HG03457 (cell line): ENCODE data around the gene IFIT1.
"Not testable (repeated sequence)": the region's sequence is repeated elsewhere in the genome, so short reads cannot be mapped to it uniquely, and the experiment has no call there.

Experiments
- ATAC-seq: cut with Tn5 transposase; IDR thresholded peaks from one replicate; pipeline ENCODE4 v1.9.1; 2021; ENCODE audit warnings: moderate number of reproducible peaks; ENCODE audit not compliant: unreplicated experiment

The IFIT1 gene

DNA sequence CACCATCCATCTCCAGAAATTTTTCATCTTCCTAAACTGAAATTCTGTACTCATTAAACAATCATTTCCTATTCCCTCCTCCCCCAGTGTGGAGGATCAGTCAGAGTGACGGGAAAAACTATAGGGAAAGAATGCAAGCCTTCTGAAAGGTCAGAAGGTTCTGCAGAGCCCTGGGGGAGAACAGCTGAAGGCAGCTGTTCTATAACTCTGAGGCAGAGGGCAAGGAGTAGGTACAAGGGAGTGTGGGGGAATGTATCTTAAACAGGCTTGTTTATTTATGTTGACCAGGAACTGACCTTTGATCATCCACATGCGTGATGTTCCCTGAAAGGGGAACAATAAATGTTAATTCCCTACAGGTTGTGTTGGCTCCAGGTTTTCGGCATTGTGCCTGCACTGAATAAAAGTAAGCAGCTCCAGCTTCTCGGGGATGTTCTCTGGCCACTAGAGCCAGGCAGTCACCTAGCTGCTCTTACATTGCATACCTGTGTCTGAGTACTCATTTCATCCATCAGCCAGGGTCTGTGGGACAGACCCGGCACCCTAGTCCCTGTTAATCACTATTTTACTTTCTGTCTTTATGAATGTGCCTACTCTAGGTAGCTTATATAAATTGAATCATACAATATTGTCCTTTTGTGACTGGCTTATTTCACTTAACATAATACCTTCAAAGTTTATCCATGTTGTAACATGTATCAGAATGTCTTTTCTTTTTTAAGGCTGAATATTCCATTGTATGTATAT, 5.8 kb downstream of the IFIT1 start:
- no peak for ATAC-seq

DNA sequence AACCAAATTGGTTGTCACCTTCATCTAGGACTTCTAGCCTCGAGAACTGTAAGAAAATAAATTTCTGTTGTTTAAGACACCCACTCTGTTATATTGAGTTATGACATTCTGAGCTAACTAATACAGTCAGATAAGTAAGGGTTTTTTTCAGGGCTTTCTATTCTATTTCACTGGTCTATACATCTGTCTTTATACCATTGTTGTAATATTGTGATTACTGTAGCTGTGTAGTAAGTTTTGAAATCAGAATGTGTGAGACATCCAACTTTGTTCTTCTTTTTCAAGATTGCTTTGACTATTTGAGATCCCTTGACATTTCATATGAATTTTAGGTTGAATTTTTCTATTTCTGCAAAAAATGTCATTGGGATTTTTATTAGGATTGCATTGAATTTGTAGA, 7.5 kb downstream of the IFIT1 start:
- ATAC-seq, result no peak

DNA sequence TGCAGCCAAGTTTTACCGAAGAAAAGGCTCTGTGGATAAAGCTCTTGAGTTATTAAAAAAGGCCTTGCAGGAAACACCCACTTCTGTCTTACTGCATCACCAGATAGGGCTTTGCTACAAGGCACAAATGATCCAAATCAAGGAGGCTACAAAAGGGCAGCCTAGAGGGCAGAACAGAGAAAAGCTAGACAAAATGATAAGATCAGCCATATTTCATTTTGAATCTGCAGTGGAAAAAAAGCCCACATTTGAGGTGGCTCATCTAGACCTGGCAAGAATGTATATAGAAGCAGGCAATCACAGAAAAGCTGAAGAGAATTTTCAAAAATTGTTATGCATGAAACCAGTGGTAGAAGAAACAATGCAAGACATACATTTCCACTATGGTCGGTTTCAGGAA, 10.6 kb downstream of the IFIT1 start:
- no peak for ATAC-seq

DNA sequence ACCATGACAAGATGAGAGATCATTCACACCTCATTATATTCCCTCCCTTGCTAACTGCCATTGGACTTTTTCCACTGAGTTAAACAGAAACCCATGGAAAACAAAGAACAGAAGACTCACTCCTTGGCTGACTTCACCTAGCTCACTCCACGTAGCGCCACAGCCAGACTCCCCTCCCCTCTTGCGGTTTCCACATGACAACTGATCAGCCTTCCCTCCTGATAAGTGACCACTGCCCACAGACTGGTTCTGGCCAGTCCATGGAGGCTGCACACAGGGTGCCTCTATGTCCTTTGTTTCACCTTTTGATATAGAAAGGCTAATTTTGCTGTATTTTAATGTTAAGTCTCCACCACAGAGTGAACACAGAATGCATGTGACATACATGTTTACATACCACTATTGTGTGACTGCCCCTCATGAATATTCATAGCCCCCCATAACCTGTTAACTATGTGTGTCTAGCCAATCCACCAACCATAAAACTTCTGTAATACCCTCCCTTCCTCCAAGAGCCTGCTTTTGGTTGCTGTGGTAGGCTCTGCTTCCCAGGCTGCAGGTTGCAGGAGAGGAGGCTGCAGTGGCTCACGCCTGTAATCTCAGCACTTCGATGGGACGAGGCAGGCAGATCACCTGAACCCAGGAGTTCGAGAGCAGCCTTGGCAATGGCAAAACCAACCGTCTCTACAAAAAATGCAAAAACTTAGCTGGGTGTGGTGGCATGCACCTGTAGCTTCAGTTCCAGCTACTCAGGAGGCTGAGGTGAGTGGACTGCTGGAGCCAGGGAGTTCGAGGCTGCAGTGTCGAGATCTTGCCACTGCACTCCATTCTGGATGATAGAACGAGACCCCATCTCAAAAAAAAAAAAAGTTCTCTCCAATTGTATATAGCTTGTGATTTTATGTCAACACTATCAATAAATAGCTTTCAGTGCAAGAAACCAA, 12.0 kb downstream of the IFIT1 start:
- no peak for ATAC-seq

DNA sequence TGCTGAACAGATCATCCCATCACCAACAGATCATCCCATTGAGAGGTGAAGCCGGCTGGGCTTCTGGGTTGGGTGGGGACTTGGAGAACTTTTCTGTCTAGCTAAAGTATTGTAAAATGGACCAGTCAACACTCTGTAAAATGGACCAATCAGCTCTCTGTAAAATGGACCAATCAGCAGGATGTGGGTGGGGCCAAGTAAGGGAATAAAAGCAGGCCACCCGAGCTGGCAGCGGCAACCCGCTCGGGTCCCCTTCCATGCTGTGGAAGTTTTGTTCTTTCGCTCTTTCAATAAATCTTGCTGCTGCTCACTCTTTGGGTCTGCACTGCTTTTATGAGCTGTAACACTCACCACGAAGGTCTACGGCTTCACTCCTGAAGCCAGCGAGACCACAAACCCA, 13.8 kb downstream of the IFIT1 start:
- ATAC-seq, result not testable (repeated sequence)

DNA sequence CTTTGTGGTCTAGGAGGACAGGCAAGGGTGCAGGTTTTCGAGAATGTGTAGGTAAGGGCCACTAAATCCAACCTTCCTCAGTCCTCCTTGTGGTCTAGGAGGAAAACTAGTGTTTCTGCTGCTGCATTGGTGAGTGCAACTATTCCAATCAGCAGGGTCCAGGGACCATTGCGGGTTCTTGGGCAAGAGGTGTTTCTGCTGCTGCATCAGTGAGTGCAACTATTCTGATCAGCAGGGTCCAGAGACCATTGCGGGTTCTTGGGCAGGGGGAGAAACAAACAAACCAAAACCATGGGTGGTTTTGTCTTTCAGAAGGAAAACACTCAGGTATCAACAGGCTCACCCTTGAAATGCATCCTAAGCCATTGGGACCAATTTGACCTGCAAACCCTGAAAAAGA, 15.4 kb downstream of the IFIT1 start:
- not testable (repeated sequence) for ATAC-seq

DNA sequence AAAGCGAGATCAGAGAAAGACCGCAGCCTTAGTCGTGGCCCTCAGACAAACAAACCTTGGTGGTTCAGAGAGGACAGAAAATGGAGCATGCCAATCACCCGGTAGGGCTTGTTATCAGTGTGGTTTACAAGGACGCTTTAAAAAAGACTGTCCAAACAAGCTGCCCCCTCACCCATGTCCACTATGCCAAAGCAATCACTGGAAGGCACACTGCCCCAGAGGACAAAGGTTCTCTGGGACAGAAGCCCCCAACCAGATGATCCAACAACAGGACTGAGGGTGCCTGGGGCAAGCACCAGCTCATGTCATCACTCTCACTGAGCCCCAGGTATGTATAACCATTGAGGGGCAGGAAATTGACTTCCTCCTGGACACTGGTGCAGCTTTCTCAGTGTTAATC, 16.9 kb downstream of the IFIT1 start:
- not testable (repeated sequence) for ATAC-seq

DNA sequence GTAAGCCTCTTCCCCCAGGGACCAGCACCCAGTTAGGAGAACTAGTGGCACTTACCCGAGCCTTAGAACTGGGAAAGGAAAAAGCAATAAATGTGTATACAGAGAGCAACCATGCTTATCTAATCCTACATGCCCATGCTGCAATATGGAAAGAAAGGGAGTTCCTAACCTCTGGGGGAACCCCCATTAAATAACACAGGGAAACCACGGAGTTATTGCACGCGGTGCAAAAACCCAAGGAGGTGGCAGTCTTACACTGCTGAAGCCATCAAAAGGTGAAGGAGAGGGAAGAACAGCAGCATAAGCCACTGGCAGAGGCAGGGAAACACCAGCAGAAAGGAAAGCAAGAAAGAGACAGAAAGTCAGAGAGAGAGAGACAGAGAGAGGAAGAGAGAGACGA, 18.1 kb downstream of the IFIT1 start:
- ATAC-seq, result not testable (repeated sequence)

DNA sequence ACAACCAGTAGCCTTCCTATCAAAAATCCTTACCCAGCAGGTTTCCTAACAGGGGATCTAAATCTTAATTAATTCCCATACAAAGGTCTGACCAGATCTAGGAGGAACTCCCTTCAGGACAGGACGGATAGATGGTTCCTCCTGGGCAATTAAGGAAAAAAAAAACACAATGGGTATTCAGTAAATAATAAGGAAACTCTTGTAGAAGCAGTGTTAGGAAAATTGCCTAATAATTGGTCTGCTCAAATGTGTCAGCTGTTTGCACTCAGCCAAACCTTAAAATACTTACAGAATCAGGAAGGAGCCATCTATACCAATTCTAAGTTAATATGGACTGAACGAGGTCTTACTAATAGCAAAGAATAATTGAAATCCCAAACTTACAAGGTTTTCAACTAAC, 18.7 kb downstream of the IFIT1 start:
- ATAC-seq, result not testable (repeated sequence)

DNA sequence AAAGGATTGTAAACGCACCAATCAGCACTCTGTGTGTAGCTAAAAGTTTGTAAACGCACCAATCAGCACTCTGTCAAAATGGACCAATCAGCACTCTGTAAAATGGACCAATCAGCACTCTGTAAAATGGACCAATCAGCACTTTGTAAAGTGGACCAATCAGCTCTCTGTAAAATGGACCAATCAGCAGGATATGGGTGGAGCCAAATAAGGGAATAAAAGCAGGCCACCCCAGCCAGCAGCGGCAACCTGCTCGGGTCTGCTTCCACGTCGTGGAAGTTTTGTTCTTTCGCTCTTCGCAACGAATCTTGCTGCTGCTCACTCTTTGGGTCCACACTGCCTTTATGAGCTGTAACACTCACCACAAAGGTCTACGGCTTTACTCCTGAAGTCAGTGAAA, 19.9 kb downstream of the IFIT1 start:
- ATAC-seq, result not testable (repeated sequence)

DNA sequence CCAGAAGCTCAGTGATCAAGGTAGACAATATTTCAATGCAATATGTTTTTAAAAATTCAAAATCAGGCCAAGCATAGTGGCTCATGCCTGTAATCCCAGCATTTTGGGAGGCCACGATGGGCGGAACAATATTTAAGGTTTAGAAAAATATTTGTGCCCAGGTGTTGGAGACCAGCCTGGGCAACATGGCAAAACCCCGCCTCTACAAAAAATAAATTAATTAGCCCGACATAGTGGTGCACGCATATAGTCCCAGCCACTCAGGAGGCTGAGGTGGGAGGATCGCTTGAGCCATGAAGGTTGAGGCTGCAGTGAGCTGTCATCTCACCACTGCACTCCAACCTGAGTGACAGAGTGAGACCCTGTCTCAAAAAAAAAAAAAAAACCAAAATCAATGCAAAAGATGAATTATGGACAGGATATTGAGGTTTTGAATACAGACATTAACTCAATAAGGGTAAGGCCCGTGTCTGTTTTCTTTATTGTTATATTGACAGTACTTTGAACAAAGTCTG, 21.0 kb downstream of the IFIT1 start:
- ATAC-seq, result no peak

DNA sequence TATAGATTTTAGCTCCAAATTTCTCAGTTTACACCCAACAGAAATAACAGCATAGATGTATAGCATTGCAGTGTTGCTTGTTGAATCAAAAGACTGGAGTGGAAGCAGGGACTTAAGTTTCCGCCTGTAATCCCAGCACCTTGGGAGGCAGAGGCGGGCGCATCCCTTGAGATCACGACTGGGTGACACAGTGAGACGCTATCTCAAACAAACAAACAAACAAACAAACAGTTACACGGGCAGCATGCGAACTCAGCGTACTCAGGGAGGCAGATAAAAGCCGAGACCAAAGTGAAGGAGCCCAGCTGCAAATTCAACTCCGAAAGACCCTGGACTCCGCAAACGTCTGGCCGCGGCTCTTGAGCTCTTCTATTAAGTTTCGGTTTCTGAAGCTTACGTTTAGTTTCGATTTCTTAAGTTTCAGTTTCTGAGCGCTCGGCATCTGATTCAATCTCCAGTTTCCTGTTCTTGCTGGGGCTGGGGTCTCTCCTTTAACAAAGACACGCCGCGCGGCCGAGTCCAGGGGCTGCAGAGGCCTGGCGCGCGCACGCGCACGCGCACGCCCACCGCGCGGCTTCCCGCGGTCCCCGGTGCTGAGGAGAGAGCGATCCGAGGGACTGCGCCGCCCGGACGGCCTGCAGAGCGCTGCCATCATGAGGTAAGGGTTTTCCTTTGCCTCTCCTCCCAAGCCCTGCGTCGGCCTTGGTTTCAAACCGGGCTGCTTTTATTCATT, 21.9 kb downstream of the IFIT1 start, which contains the start of gene IFIT5:
TSS of gene IFIT5 (plus strand) at position 423 of the 733 bp plus-strand sequence. CDS start at position 654, 231 bp downstream.
- ATAC-seq, result peak; percentile 52

DNA sequence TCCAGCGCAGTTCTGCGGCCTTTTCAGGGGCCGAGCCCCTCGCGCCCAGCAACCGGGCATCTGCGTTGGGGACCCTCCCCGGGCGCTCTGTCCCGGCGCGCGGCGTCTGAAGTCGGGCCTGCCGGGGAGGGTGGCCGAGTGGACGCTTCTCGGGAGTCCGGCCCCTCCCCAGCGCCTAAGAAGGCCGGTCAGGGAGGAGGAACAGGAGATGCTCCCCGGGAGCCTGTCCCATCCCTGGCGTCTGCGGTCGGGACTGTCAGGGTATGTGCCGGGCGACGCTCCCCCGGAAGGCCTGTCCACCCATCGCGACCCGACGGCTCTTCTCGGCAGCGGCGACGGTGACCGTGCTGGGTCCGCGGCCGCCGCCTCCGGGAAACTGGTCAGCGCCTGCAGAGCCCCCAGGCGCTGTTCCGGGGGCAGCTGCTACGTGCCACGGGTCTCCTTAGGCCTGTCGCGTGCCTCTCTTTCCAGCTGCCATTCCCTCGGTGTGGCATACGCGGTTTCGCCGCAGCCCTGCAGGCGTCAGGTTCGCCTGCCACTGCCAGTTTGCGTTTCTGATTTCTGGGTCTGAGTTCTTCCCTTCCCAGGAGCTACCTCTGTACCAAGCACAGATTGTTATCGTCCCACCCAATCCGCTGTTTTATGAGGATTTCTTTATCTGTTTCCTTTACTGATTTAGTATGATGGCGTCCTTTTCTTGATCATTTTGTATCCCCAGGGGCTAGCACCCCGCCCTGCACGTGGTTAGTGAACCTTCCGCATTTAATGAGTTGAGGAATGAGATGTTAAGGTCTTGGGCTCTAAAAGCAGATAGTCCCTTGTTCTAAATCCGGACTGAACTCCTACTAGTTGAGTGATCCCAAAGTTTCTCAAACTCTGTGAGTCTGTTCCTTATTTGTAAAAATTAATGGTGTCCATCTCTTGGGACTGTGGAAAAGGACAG, 22.7 kb downstream of the IFIT1 start:
- ATAC-seq, result peak; percentile 29

DNA sequence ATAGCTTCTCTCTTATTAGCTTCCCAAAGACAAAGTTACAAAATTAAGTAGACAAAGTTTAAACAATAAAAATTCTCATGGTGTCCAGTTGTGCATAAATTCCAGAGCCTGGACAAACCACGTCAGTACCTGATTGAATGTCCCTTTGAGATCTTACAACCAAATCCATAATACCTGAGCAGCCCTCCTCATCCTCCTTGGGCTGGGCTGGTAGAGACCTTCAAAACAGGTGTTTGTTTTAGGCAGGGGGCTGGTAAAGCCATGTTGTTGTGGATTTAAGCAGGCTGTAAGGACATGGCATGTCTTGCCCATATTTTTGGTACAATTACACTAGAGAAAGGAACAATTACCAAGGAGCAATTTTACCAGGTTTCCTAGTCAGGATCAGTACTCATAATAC, 24.0 kb downstream of the IFIT1 start:
- no peak for ATAC-seq

DNA sequence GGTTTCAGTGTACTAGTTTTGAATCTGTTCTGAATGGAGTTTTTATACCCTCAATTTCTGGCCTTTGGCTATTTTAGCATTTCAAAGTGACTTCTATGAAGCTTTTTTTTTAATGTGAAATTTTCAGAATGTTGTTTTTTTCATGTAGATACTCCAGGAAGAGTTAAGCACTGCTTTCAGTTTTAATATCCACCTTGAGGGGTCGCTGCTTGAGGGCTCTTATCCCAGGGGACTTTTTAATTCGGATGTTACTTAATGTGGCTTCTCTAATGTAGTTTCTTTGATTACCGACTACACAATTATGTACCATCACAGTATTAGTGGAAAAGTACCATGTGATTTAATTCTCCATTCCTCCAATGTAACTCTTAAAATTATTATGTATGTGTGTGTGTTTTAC, 27.1 kb downstream of the IFIT1 start:
- ATAC-seq, result no peak

DNA sequence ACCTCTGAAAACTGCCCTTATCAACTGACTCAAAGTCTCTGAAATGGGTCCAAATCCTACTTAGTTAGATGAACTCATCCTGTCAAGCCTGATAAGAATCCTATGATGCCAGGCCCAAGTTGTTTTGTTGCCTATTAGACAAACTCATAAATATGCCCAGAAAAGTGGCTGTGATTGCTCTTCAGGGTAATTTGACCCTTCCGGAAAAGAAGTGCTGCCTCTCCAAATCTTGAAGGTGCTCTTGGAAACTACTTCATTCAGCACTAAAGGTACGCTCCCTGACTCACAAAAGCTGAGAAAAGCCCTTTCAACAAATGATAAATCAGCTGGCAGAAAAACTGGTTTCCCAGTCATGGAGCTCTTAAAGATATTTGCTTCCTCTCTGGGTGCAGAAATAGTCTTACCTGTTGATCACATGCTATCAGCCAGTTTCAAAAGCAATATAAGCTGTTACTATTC, 28.6 kb downstream of the IFIT1 start:
- ATAC-seq, result no peak

DNA sequence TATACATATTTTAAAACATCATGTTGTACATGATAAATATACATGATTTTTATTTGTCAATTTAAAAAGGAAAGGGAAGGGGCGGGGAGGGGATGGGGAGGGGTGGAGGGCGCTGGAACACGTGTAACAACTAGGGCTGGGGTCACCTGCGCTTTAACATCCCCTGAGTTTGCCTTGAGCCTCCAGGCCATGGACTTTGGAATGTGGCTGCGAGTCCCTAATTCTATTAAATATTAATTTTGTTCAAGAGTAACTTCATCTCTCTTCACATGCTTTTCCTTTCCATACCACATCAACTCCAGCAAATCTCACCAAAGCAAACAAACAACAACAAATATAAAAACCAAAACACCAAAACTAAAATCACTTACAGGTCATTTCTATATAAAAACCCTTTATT, 32.6 kb downstream of the IFIT1 start:
- no peak for ATAC-seq

DNA sequence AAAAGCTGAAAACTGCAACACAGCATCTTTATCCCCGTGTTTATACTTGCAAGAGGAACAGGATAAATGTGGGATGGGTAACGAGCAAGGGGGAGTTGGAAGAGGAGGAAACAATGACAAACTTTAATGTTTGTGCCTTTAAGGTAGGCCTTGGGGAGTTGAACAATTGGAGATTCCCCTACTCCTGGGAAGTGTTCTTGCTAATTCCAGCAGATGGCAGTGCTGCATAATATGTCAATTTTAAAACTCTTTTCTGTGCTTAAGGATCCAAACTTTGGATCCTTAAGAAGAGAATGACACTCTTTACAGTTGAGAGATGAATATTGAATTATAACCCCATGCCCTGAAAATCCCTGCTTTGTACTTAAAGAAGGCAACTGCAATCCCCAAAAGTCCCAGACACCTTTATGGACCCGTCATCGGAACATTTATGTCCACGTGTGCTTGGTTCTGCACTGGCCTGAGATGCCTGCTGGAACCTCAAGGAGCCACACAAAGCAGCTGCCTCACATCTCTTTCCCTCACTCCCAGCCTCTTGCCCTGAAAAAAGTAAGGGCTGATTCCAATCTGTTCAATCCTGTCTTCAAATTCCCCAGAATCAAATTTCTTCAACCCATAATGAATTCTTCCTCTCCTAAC, 33.9 kb downstream of the IFIT1 start:
- ATAC-seq, result no peak

DNA sequence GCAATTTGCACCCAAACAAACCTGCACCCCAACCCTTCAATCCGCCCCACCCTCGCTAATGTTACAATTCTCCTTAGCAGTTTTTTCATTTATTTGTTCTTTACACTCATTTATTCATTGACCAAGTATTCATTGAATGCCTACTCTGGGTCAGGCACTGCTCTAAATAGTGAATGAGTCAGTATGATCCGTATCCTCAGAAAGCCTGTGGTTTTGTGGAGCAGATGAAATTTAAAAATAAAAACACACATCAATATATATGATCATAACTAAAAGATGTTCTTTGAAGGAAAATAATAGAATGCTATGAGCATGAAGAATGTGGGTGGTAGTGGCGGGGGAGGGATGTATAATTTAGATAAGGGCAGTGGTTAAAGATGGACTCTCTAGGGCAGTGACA, 35.2 kb downstream of the IFIT1 start:
- ATAC-seq, result no peak
